Measurements from ENCODE around the gene PGLYRP1.

- TF ChIP-seq CTCF (IDR thresholded peaks at IDR 0.05; ENCODE audit: low read depth, low read length) (no peak), EZH2phosphoT487 (IDR thresholded peaks at IDR 0.05; ENCODE audit: low read depth) (no peak)
Observed at GRCh38 chr19:46036744-46037128, 13.9 kb upstream of the PGLYRP1 start.
